Esophagus muscularis mucosa (tissue), 3 donors: Measurements from ENCODE around the gene ECEL1.
"Not testable (repeated sequence)": the region's sequence is repeated elsewhere in the genome, so short reads cannot be mapped to it uniquely, and the experiment has no call there.

Experiments used
- CTCF ChIP-seq, 3 experiments: fragments of 200-600 bp in 2 of 3; fragments of 450-650 bp in 1 of 3; sonication (generic) in 2 of 3; IDR thresholded peaks; one replicate each; pipeline ENCODE4 v1.5.1; 2017 to 2019; ENCODE audit warnings: antibody characterized with exemption in 3 of 3, mild to moderate bottlenecking in 2 of 3, moderate library complexity in 1 of 3
- POLR2AphosphoS5 ChIP-seq, 2 donors: sonication (generic); formaldehyde crosslinking; IDR thresholded peaks; one replicate each; pipeline ENCODE4 v1.6.1; 2017; ENCODE audit warnings: antibody characterized with exemption in 2 of 2

- TF ChIP-seq CTCF, POLR2AphosphoS5 (IDR thresholded peaks at IDR 0.05): not testable (repeated sequence)
Measured at GRCh38 chr2:232442431-232442830, 45.2 kb downstream of the ECEL1 start.
